Liver (tissue), 3 donors: Measurements from ENCODE around the gene ZBTB4.

Experiments
- CTCF ChIP-seq: fragments of 150-350 bp; IDR thresholded peaks from 2 replicates; pipeline ENCODE4 v1.5.1; 2017; ENCODE audit warnings: improper control_type of control experiment, low read depth, low read length; ENCODE audit not compliant: missing input control
- FOXA1 ChIP-seq: IDR thresholded peaks from 2 replicates; pipeline ENCODE4 v1.6.1; 2016; ENCODE audit warnings: antibody characterized with exemption
- GABPA ChIP-seq, 2 donors: IDR thresholded peaks in 1 of 2; conservative IDR thresholded peaks in 1 of 2; 2 replicates each; pipeline ENCODE4 v1.6.1; 2016; ENCODE audit warnings: antibody characterized with exemption in 2 of 2, mild to moderate bottlenecking in 1 of 2, moderate library complexity in 1 of 2
- JUND ChIP-seq, 2 donors: IDR thresholded peaks; 2 replicates each; pipeline ENCODE4 v1.6.1; 2016; ENCODE audit warnings: antibody characterized with exemption in 2 of 2
- MAX ChIP-seq: IDR thresholded peaks from 2 replicates; pipeline ENCODE4 v1.6.1; 2016; ENCODE audit warnings: antibody characterized with exemption
- RAD21 ChIP-seq, 2 donors: IDR thresholded peaks; 2 replicates each; pipeline ENCODE4 v1.6.1; 2016; ENCODE audit warnings: antibody characterized with exemption in 2 of 2, mild to moderate bottlenecking in 2 of 2
- REST ChIP-seq: IDR thresholded peaks from 2 replicates; pipeline ENCODE4 v1.6.1; 2016; ENCODE audit warnings: antibody characterized with exemption, mild to moderate bottlenecking
- SP1 ChIP-seq: IDR thresholded peaks from 2 replicates; pipeline ENCODE4 v1.6.1; 2018; ENCODE audit warnings: antibody characterized with exemption, mild to moderate bottlenecking
- TAF1 ChIP-seq: conservative IDR thresholded peaks from 2 replicates; pipeline ENCODE4 v1.6.1; 2016; ENCODE audit warnings: antibody characterized with exemption, mild to moderate bottlenecking
- YY1 ChIP-seq: IDR thresholded peaks from 2 replicates; pipeline ENCODE4 v1.6.1; 2016; ENCODE audit warnings: antibody characterized with exemption, mild to moderate bottlenecking
- ZBTB33 ChIP-seq: IDR thresholded peaks from 2 replicates; pipeline ENCODE4 v1.6.1; 2016; ENCODE audit warnings: antibody characterized with exemption
- donor health status: healthy.
- donor health status: healthy.

- TF ChIP-seq CTCF (no peak), MAX (no peak), REST (no peak), SP1 (no peak), RAD21 (IDR thresholded peaks at IDR 0.05) (no peak), FOXA1 (no peak), YY1 (no peak), TAF1 (no peak), ZBTB33 (no peak), GABPA (IDR thresholded peaks at IDR 0.05 in 1 of 2, conservative IDR thresholded peaks at IDR 0.05 in 1 of 2) (no peak), JUND (IDR thresholded peaks at IDR 0.05) (no peak)
Observed at GRCh38 chr17:7511108-7511507, 31.7 kb upstream of the ZBTB4 start.
